Fibroblast of lung (primary cell): Measurements from ENCODE around the gene PLXNA2.

Experiments
- EZH2 ChIP-seq: IDR thresholded peaks from 2 replicates; pipeline ENCODE4 v1.5.1; 2012; ENCODE audit warnings: low read length, control low read depth, mild to moderate bottlenecking; ENCODE audit errors: missing control alignments
- TF ChIP-seq, protein P1 (sequence below), 2 donors: IDR thresholded peaks in 1 of 2; conservative IDR thresholded peaks in 1 of 2; 1 replicate in 1 of 2; 2 replicates in 1 of 2; pipeline ENCODE4 v1.5.1; 2011 to 2012; ENCODE audit warnings: low read length in 2 of 2, control low read depth in 1 of 2, inconsistent platforms in 1 of 2, low read depth in 1 of 2, mild to moderate bottlenecking in 1 of 2

DNA sequence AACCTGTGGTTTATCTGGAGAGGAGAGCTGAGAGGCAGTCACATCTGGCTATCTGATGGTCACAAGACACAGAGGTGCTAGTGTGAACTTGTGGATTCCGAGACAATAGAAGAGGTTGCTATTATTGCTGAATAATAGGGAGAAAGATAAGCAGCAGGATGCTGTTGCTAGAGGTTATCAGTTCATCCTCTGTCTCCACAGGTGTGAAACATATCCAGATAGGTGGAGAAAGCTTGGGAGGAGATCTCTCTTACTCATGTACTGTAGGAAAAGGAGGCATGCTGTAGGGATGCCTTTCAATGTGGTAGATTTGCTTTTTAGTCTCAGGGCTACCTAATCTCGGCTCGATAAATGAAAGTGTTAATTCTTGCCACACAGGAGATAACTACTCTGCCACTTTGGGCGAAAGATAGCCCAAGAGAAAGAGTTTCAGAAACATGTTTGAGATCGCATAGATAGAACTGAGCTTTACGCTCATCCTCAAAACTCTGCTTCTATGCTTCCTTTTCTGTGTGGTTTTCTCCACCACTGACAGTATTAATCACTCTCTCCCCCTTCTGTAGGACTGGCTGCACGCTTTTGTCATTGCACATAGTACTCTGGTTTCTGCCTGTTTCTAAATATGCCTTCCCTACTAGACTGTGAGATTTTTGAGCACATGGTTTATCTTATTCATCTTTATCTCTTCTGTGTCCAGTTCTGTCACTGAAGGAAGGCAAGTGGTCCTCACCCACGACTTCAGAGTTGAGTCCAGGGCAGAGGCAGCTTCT, 36.7 kb upstream of the PLXNA2 start:
- TF ChIP-seq, protein P1, sequence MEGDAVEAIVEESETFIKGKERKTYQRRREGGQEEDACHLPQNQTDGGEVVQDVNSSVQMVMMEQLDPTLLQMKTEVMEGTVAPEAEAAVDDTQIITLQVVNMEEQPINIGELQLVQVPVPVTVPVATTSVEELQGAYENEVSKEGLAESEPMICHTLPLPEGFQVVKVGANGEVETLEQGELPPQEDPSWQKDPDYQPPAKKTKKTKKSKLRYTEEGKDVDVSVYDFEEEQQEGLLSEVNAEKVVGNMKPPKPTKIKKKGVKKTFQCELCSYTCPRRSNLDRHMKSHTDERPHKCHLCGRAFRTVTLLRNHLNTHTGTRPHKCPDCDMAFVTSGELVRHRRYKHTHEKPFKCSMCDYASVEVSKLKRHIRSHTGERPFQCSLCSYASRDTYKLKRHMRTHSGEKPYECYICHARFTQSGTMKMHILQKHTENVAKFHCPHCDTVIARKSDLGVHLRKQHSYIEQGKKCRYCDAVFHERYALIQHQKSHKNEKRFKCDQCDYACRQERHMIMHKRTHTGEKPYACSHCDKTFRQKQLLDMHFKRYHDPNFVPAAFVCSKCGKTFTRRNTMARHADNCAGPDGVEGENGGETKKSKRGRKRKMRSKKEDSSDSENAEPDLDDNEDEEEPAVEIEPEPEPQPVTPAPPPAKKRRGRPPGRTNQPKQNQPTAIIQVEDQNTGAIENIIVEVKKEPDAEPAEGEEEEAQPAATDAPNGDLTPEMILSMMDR (conservative IDR thresholded peaks at IDR 0.05 in 1 of 2, IDR thresholded peaks at IDR 0.05 in 1 of 2; ENCODE audit: low read depth in 1 of 2, low read length in 2 of 2), result no peak
- no peak for TF ChIP-seq EZH2
